CD4-positive, alpha-beta T cell treated with Interleukin-12 subunit alpha and Interleukin-12 subunit beta, for 1 hour (primary cell): ENCODE results near the gene MAD1L1.
"Not testable (repeated sequence)": the region's sequence is repeated elsewhere in the genome, so short reads cannot be mapped to it uniquely, and the experiment has no call there.

Experiments used
- DNase-seq: peaks from one replicate; pipeline ENCODE4 v3.0.0-alpha.2; 2020

MAD1L1 gene

GRCh38 chr7:1930381-1931065 lies 302.2 kb downstream of the MAD1L1 start:
- DNase-seq = no peak

- not testable (repeated sequence) for DNase-seq
These were observed 303.3 kb downstream of the MAD1L1 start for GRCh38 chr7:1929349-1929925.

- no peak for DNase-seq
These were observed 303.9 kb downstream of the MAD1L1 start for GRCh38 chr7:1928645-1929348.

- DNase-seq = no peak
These were observed 304.7 kb downstream of the MAD1L1 start for GRCh38 chr7:1927937-1928644.

- peak; percentile 35 for DNase-seq
These were observed 305.8 kb downstream of the MAD1L1 start for GRCh38 chr7:1926908-1927306.

GRCh38 chr7:1925973-1926907 lies 306.5 kb downstream of the MAD1L1 start:
- peak; percentile 58 for DNase-seq

GRCh38 chr7:1925349-1925748 lies 307.4 kb downstream of the MAD1L1 start:
- peak; percentile 28 for DNase-seq

- DNase-seq = no peak
These were observed 308.4 kb downstream of the MAD1L1 start for GRCh38 chr7:1924258-1924817.

- DNase-seq = no peak
These were observed 309.1 kb downstream of the MAD1L1 start for GRCh38 chr7:1923409-1924257.

- no peak for DNase-seq
These were observed 309.9 kb downstream of the MAD1L1 start for GRCh38 chr7:1922870-1923236.

GRCh38 chr7:1922071-1922869 lies 310.5 kb downstream of the MAD1L1 start:
- peak; percentile 24 for DNase-seq

- no peak for DNase-seq
These were observed 311.9 kb downstream of the MAD1L1 start for GRCh38 chr7:1920881-1921280.

GRCh38 chr7:1920266-1920681 lies 312.5 kb downstream of the MAD1L1 start:
- peak; percentile 52 for DNase-seq

- no peak for DNase-seq
These were observed 313.0 kb downstream of the MAD1L1 start for GRCh38 chr7:1919539-1920265.

- DNase-seq = no peak
These were observed 313.7 kb downstream of the MAD1L1 start for GRCh38 chr7:1918881-1919525.

- DNase-seq = no peak
These were observed 314.6 kb downstream of the MAD1L1 start for GRCh38 chr7:1918063-1918645.

GRCh38 chr7:1917221-1918062 lies 315.3 kb downstream of the MAD1L1 start:
- no peak for DNase-seq

GRCh38 chr7:1916601-1916970 lies 316.2 kb downstream of the MAD1L1 start:
- DNase-seq = no peak
